ENCODE measurements around the gene MINDY3. TPM values are rescaled to one million over a fixed set of nuclear protein-coding genes. Genes with fewer than 3 reads are reported as not detected.

The MINDY3 gene
- total RNA-seq, 1 donor from 2014 or later: 39.2 TPM

DNA sequence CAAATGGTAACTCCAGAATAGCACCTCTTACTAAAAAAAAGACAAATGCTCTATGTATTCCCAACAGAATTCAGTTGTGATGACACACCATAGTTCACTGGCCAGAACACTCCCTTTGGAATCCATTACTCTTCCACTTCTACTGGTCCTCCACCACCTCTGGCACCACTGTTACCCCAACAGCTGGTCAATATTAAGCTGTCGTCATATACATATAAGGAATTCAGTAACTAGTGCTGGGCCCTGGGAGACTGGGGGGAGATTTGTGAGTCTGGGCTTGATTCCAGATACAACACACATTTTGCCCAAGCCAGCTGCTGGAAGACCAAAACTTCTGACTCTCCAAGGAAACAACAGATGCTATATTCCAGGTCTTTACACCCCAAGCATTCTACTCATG is 114.6 kb downstream of the MINDY3 start:
- DNase-seq (no peak), ATAC-seq (peak; percentile 39)
- Histone ChIP-seq H3K9me3 (no peaks in the 10 kb centered on the region), H3K4me3 (no peak overlapping the region), H3K4me1 (no peaks in the 10 kb centered on the region), H3K27me3 (no peaks in the 10 kb centered on the region), H3K27ac (no peak overlapping the region), H3K36me3 (no peaks in the 10 kb centered on the region)
- no peak for TF ChIP-seq CTCF (IDR thresholded peaks at IDR 0.05)
- intact Hi-C loops (cut with DNase I): no loop called here

- Histone ChIP-seq H3K9me3 (no peaks in the 10 kb centered on the region), H3K27ac (no peak overlapping the region), H3K36me3 (no peaks in the 10 kb centered on the region), H3K4me3 (no peak overlapping the region), H3K4me1 (no peaks in the 10 kb centered on the region), H3K27me3 (no peaks in the 10 kb centered on the region)
- DNase-seq (no peak), ATAC-seq (peak; percentile 45)
- intact Hi-C loops (cut with DNase I): no loop called here
- peak; percentile 63 for TF ChIP-seq CTCF (IDR thresholded peaks at IDR 0.05)
Measured at GRCh38 chr10:15744217-15744865, 116.0 kb downstream of the MINDY3 start.

DNA sequence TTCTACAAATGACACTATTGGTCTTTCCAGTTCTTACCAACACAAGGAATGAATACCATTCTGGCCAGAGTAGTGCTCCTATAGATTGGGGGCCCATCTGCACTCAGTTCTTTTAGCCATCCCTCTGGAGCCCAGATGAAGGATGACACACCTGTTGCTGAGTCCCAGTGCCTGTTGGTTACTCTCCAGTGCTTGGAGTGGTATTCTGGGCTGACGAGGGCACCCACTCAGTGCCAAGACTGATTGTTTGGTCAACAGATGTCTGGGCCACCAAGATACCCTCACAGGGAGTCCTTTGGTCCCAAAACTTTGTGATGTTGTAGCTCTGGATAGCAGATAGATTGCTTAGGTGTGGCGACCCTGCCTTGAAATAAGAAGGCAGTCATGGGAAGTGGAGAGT is 116.9 kb downstream of the MINDY3 start:
- no peak for TF ChIP-seq CTCF (IDR thresholded peaks at IDR 0.05)

GRCh38 chr10:15742836-15743235 is 117.5 kb downstream of the MINDY3 start:
- H3K4me3 ChIP-seq: no peak overlapping the region
- intact Hi-C loops (cut with DNase I): no loop called here
- no peak overlapping the region for H3K27ac ChIP-seq
- TF ChIP-seq CTCF (IDR thresholded peaks at IDR 0.05): no peak
- H3K36me3 ChIP-seq: no peaks in the 10 kb centered on the region
- DNase-seq (no peak), ATAC-seq (no peak)
- H3K9me3 ChIP-seq: no peaks in the 10 kb centered on the region
- no peaks in the 10 kb centered on the region for H3K4me1 ChIP-seq
- no peaks in the 10 kb centered on the region for H3K27me3 ChIP-seq

More for the DNA sequence above, 116.9 kb downstream of the MINDY3 start:
- ATAC-seq (no peak), DNase-seq (no peak)
- Histone ChIP-seq H3K9me3 (no peaks in the 10 kb centered on the region), H3K4me1 (no peaks in the 10 kb centered on the region), H3K4me3 (no peak overlapping the region), H3K27ac (no peak overlapping the region), H3K27me3 (no peaks in the 10 kb centered on the region), H3K36me3 (no peaks in the 10 kb centered on the region)
- intact Hi-C loops (cut with DNase I): no loop called here

- no peak overlapping the region for H3K27ac ChIP-seq
- H3K4me1 ChIP-seq: no peaks in the 10 kb centered on the region
- ATAC-seq (no peak), DNase-seq (no peak)
- no peak overlapping the region for H3K4me3 ChIP-seq
- intact Hi-C loops (cut with DNase I): no loop called here
- no peaks in the 10 kb centered on the region for H3K36me3 ChIP-seq
- no peaks in the 10 kb centered on the region for H3K27me3 ChIP-seq
- TF ChIP-seq CTCF (IDR thresholded peaks at IDR 0.05): no peak
- H3K9me3 ChIP-seq: no peaks in the 10 kb centered on the region
Measured at GRCh38 chr10:15742102-15742501, 118.2 kb downstream of the MINDY3 start.

GRCh38 chr10:15741581-15741980 is 118.7 kb downstream of the MINDY3 start:
- TF ChIP-seq CTCF (IDR thresholded peaks at IDR 0.05): no peak
- intact Hi-C loops (cut with DNase I): no loop called here
- H3K9me3 ChIP-seq: no peaks in the 10 kb centered on the region
- no peaks in the 10 kb centered on the region for H3K36me3 ChIP-seq
- no peak for ATAC-seq
- DNase-seq: no peak
- H3K4me3 ChIP-seq: no peak overlapping the region
- no peak overlapping the region for H3K27ac ChIP-seq
- no peaks in the 10 kb centered on the region for H3K4me1 ChIP-seq
- H3K27me3 ChIP-seq: no peaks in the 10 kb centered on the region
